Neutrophil (primary cell): ENCODE measurements around the gene CNIH1.

Experiments used
- H3K27ac ChIP-seq: fragments of 200-600 bp; sonication (generic); 2 replicates; pipeline ENCODE4 v1.5.1; 2016; ENCODE audit warnings: mild to moderate bottlenecking, moderate library complexity
- H3K27me3 ChIP-seq: fragments of 200-600 bp; sonication (generic); 2 replicates; pipeline ENCODE4 v1.6.0; 2016; ENCODE audit warnings: mild to moderate bottlenecking
- H3K36me3 ChIP-seq: fragments of 200-600 bp; sonication (generic); 2 replicates; pipeline ENCODE4 v1.5.1; 2017
- H3K4me1 ChIP-seq, 2 experiments: fragments of 200-600 bp in 1 of 2; sonication (generic) in 1 of 2; 1 replicate in 1 of 2; 2 replicates in 1 of 2; pipeline versions ENCODE4 v1.5.1 to v1.6.1; 2013 to 2016; ENCODE audit warnings: low read depth in 1 of 2, low read length in 1 of 2, mild to moderate bottlenecking in 1 of 2, moderate library complexity in 1 of 2; ENCODE audit not compliant: control insufficient read depth in 1 of 2, insufficient read depth in 1 of 2
- H3K4me3 ChIP-seq, 2 experiments: fragments of 200-600 bp in 1 of 2; sonication (generic) in 1 of 2; 1 replicate in 1 of 2; 2 replicates in 1 of 2; pipeline ENCODE4 v1.5.1; 2013 to 2016; ENCODE audit warnings: low read depth in 1 of 2, low read length in 1 of 2, mild to moderate bottlenecking in 1 of 2, moderate library complexity in 1 of 2
- H3K9me3 ChIP-seq: fragments of 200-600 bp; sonication (generic); 2 replicates; pipeline ENCODE4 v1.5.1; 2016
- TF ChIP-seq, protein P1 (sequence below): fragments of 200-600 bp; sonication (generic); IDR thresholded peaks from 2 replicates; pipeline ENCODE4 v1.5.1; 2016; ENCODE audit warnings: antibody characterized with exemption

Gene CNIH1

DNA sequence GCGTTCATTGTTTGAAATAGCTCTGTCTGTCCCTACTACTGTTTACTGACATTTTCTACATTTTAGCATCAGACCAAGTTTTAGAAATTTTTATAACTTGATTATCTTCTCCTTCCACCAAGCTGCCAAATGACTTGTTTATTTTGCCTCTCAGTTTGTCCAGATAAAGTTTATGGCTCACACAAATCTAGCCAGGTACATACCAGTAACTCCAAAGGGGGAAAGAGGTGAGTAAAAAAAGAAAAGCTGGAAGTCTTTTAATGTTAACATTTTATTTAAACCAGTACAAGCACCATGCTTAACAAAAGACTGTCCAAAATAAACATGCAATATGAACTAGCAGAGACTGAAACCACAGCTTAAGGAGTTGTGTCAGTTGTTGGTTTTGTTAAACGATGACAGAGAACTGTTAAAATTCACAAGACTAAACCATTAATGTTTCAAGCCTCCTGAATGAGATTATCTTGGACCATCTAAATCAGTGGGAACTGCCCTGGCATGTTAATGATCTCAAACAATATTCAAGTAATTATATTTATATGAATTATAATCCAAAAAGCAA, 33.1 kb upstream of the CNIH1 start:
- Histone ChIP-seq H3K9me3 (no peaks in the 10 kb centered on the region), H3K36me3 (peaks cover 38% of the 10 kb centered on the region), H3K4me3 (no peak overlapping the region), H3K4me1 (peaks cover 17 to 23% of the 10 kb centered on the region in 2 experiments), H3K27ac (no peak overlapping the region), H3K27me3 (no peaks in the 10 kb centered on the region)
- TF ChIP-seq, protein P1, sequence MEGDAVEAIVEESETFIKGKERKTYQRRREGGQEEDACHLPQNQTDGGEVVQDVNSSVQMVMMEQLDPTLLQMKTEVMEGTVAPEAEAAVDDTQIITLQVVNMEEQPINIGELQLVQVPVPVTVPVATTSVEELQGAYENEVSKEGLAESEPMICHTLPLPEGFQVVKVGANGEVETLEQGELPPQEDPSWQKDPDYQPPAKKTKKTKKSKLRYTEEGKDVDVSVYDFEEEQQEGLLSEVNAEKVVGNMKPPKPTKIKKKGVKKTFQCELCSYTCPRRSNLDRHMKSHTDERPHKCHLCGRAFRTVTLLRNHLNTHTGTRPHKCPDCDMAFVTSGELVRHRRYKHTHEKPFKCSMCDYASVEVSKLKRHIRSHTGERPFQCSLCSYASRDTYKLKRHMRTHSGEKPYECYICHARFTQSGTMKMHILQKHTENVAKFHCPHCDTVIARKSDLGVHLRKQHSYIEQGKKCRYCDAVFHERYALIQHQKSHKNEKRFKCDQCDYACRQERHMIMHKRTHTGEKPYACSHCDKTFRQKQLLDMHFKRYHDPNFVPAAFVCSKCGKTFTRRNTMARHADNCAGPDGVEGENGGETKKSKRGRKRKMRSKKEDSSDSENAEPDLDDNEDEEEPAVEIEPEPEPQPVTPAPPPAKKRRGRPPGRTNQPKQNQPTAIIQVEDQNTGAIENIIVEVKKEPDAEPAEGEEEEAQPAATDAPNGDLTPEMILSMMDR, result no peak

GRCh38 chr14:54472315-54472714, 31.1 kb upstream of the CNIH1 start:
- H3K4me1 ChIP-seq, result peaks cover 17 to 23% of the 10 kb centered on the region in 2 experiments
- no peak overlapping the region for H3K4me3 ChIP-seq
- H3K36me3 ChIP-seq, result peaks cover 21% of the 10 kb centered on the region
- H3K27me3 ChIP-seq, result no peaks in the 10 kb centered on the region
- TF ChIP-seq, protein P1, result no peak
- H3K9me3 ChIP-seq, result no peaks in the 10 kb centered on the region
- H3K27ac ChIP-seq, result no peak overlapping the region

GRCh38 chr14:54471641-54472040, 30.5 kb upstream of the CNIH1 start:
- Histone ChIP-seq H3K4me3 (no peak overlapping the region), H3K36me3 (peaks cover 21% of the 10 kb centered on the region), H3K27me3 (no peaks in the 10 kb centered on the region), H3K27ac (no peak overlapping the region), H3K9me3 (no peaks in the 10 kb centered on the region), H3K4me1 (peaks cover 17 to 20% of the 10 kb centered on the region in 2 experiments)
- TF ChIP-seq, protein P1, result no peak

DNA sequence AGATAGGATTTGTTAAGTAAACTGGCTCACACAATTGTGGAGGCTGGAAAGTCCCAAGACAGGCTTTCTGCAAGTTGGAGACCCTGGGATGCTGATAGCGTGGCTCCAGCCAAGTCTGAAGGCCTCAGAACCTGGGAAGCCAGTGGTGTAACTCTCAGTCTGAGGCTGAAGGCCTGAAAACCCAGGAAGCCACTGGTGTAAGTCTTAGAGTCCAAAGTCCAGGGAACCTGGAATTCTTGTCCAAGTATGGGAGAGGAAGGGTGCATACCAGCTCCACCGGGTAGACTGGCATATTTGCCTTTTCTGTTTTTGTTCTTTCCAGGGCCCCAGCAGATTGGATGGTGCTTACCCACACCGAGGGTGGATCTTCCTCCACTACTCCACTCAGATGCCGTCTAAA, 29.5 kb upstream of the CNIH1 start:
- H3K27ac ChIP-seq, result no peak overlapping the region
- H3K27me3 ChIP-seq, result no peaks in the 10 kb centered on the region
- no peak overlapping the region for H3K4me3 ChIP-seq
- TF ChIP-seq, protein P1, result no peak
- peaks cover 21% of the 10 kb centered on the region for H3K36me3 ChIP-seq
- peaks cover 9 to 11% of the 10 kb centered on the region in 2 experiments for H3K4me1 ChIP-seq
- H3K9me3 ChIP-seq, result no peaks in the 10 kb centered on the region

DNA sequence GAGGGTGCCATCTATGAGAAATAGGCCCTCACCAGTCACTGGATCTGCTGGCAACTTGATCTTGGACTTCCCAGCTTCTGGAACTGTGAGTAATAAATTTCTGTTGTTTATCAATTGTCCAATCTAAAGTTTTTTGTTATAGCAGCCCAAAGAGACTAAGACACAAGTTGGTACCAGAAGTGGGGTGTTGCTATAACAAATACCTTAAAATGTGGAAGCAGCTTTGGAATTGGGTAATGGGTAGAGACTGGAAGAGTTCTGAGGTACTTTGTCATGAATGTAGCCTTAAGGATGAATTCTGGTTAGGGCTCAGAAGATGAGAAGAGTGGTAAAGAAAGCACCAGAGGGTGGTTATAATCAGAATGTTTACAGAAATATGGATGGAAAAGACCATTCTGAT, 26.1 kb upstream of the CNIH1 start:
- no peak overlapping the region for H3K4me3 ChIP-seq
- H3K36me3 ChIP-seq, result peaks cover 18% of the 10 kb centered on the region
- H3K27me3 ChIP-seq, result no peaks in the 10 kb centered on the region
- peaks cover 8 to 9% of the 10 kb centered on the region in 2 experiments for H3K4me1 ChIP-seq
- H3K9me3 ChIP-seq, result no peaks in the 10 kb centered on the region
- TF ChIP-seq, protein P1, result no peak
- H3K27ac ChIP-seq, result no peak overlapping the region
